ENCODE results near the gene UPK1A.

- no peak for TF ChIP-seq CTCF (IDR thresholded peaks at IDR 0.05; ENCODE audit: low read depth, low read length)
- peak; percentile 9 for TF ChIP-seq POLR2A (IDR thresholded peaks at IDR 0.05; ENCODE audit: extremely low read depth, insufficient read length)
- TF ChIP-seq MAX (IDR thresholded peaks at IDR 0.05; ENCODE audit: low read depth, low read length) = no peak
- TF ChIP-seq MYC (IDR thresholded peaks at IDR 0.05; ENCODE audit: low read depth, low read length) = no peak
Observed at GRCh38 chr19:35717665-35718344, 51.5 kb downstream of the UPK1A start, which contains the start of gene KMT2B.

All from NB4 (cell line).